Colonic mucosa (tissue), 4 donors: ENCODE results near the gene NFKBIB. TPM values are rescaled to one million over a fixed set of nuclear protein-coding genes. Genes with fewer than 3 reads are reported as not detected.

ENCODE experiments used
- DNase-seq: peaks from one replicate; pipeline ENCODE4 v3.0.0-alpha.2; 2020
- H3K27ac ChIP-seq: fragments of 200-600 bp; one replicate; pipeline ENCODE4 v1.8.0; 2021
- H3K27me3 ChIP-seq: fragments of 200-600 bp; one replicate; pipeline ENCODE4 v1.8.0; 2021
- H3K36me3 ChIP-seq: fragments of 200-600 bp; one replicate; pipeline ENCODE4 v1.8.0; 2021
- H3K4me1 ChIP-seq: fragments of 200-600 bp; one replicate; pipeline ENCODE4 v1.8.0; 2021; ENCODE audit warnings: mild to moderate bottlenecking
- H3K4me3 ChIP-seq: fragments of 200-600 bp; one replicate; pipeline ENCODE4 v1.8.0; 2021
- H3K9ac ChIP-seq, 2 donors: one replicate each; pipeline ENCODE4 v1.7.0; 2013; ENCODE audit warnings: control low read depth in 2 of 2, low read depth in 2 of 2, low read length in 2 of 2
- H3K9me3 ChIP-seq: fragments of 200-600 bp; one replicate; pipeline ENCODE4 v1.8.0; 2021
- CTCF ChIP-seq: fragments of 200-600 bp; IDR thresholded peaks from one replicate; pipeline ENCODE4 v1.8.0; 2022; ENCODE audit warnings: antibody characterized with exemption, mild to moderate bottlenecking
- intact Hi-C: fragments of 100-400 bp; cut with DNase I; formaldehyde crosslinking; loops from one replicate; pipeline ENCODE4 v1.14.1; 2022
- total RNA-seq, 2 donors: library from RNA; stranded (reverse); fragmentation: NEBNext Ultra II Directional in 1 of 2; extraction: Animal tissue kit (Norgen Biotek cat#: 25700) in 1 of 2; gene quantifications; one replicate each; pipeline ENCODE4 v1.2.1, GENCODE V29; 2021
- donor health status: healthy.
- donor health status: DM: no; HTN: no; CAD: no.
- donor health status: DM: no; HTN: no; CAD: no.

The NFKBIB gene
- total RNA-seq, 2 donors from 2014 or later: 40.7 to 52.4 TPM

- intact Hi-C loops: no loop called here
- H3K9me3 ChIP-seq: no peaks in the 10 kb centered on the region
- H3K36me3 ChIP-seq: no peaks in the 10 kb centered on the region
- H3K27me3 ChIP-seq: no peaks in the 10 kb centered on the region
- no peak overlapping the region for H3K4me3 ChIP-seq
- no peak for TF ChIP-seq CTCF
- DNase-seq: no peak
- no peak overlapping the region for H3K9ac ChIP-seq
- H3K27ac ChIP-seq: no peak overlapping the region
- no peaks in the 10 kb centered on the region for H3K4me1 ChIP-seq
Measured at GRCh38 chr19:38890686-38891085, 9.1 kb upstream of the NFKBIB start.

- H3K9ac ChIP-seq: no peak overlapping the region
- no peaks in the 10 kb centered on the region for H3K36me3 ChIP-seq
- no peak overlapping the region for H3K4me3 ChIP-seq
- TF ChIP-seq CTCF: no peak
- no peaks in the 10 kb centered on the region for H3K4me1 ChIP-seq
- DNase-seq: no peak
- intact Hi-C loops: no loop called here
- no peaks in the 10 kb centered on the region for H3K27me3 ChIP-seq
- no peak overlapping the region for H3K27ac ChIP-seq
- H3K9me3 ChIP-seq: no peaks in the 10 kb centered on the region
Measured at GRCh38 chr19:38891771-38892170, 8.0 kb upstream of the NFKBIB start.

GRCh38 chr19:38892841-38893240, 6.9 kb upstream of the NFKBIB start:
- no peak for DNase-seq
- no peaks in the 10 kb centered on the region for H3K9me3 ChIP-seq
- no peaks in the 10 kb centered on the region for H3K36me3 ChIP-seq
- H3K27me3 ChIP-seq: no peaks in the 10 kb centered on the region
- H3K4me3 ChIP-seq: no peak overlapping the region
- no peaks in the 10 kb centered on the region for H3K4me1 ChIP-seq
- H3K9ac ChIP-seq: no peak overlapping the region
- H3K27ac ChIP-seq: no peak overlapping the region
- intact Hi-C loops: no loop called here
- TF ChIP-seq CTCF: no peak

- intact Hi-C loops: no loop called here
- no peak for TF ChIP-seq CTCF
- DNase-seq: no peak
- Histone ChIP-seq H3K9me3 (no peaks in the 10 kb centered on the region), H3K27me3 (no peaks in the 10 kb centered on the region), H3K9ac (no peak overlapping the region), H3K4me1 (no peaks in the 10 kb centered on the region), H3K4me3 (no peak overlapping the region), H3K27ac (no peak overlapping the region), H3K36me3 (no peaks in the 10 kb centered on the region)
Measured at GRCh38 chr19:38893341-38893771, 6.4 kb upstream of the NFKBIB start.

- no peak for DNase-seq
- H3K4me3 ChIP-seq: no peak overlapping the region
- no peak overlapping the region for H3K27ac ChIP-seq
- H3K36me3 ChIP-seq: no peaks in the 10 kb centered on the region
- no peak for TF ChIP-seq CTCF
- H3K9ac ChIP-seq: no peak overlapping the region
- H3K9me3 ChIP-seq: no peaks in the 10 kb centered on the region
- H3K27me3 ChIP-seq: no peaks in the 10 kb centered on the region
- intact Hi-C loops: no loop called here
- H3K4me1 ChIP-seq: no peaks in the 10 kb centered on the region
Measured at GRCh38 chr19:38894968-38895367, 4.8 kb upstream of the NFKBIB start.
